Measurements from ENCODE around the gene CTDP1. TPM values are rescaled to one million over a fixed set of nuclear protein-coding genes. Genes with fewer than 3 reads are reported as not detected.

CTDP1 gene
- total RNA-seq, 1 experiment from 2014 or later, result 12.4 TPM

DNA sequence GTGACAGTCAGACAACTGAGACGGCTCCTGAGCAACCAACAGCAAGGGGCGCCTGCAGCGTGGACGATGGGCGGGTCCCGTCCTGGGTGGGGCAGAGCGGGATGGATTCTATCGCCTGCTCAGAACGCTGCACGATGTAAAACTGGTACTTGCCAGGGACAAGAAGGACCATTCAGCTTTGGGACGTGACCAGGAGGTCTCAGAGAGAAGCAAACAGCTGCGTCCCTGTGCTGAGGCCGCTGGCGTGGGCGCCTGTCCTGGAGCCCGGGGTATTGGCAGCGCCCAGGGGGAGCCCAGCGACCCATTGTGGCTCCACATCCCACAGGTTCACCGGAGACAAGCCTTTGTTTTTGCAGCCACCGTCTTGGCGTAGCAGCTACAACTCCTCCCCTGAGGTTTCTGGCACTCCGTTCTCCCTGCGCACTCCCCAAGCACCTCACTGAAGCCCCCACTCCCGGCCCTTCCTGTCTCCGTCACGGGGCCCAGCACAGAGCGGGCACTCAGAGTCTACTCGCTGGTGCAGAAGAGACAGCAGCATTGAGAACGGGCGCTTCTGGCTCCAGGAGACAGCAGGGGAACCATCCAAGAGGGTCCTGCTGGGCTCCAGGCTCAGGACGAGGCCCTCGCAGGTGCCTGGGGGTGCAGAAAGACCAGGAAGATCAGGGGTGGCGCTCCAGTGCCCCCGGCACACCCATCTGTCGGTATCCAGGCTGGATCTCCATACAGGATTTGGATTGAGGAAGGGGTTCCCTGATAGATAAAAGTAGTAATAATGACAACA lies 96.0 kb downstream of the CTDP1 start:
- DNase-seq (ENCODE audit: extremely low read depth, low read depth), result no peak

DNA sequence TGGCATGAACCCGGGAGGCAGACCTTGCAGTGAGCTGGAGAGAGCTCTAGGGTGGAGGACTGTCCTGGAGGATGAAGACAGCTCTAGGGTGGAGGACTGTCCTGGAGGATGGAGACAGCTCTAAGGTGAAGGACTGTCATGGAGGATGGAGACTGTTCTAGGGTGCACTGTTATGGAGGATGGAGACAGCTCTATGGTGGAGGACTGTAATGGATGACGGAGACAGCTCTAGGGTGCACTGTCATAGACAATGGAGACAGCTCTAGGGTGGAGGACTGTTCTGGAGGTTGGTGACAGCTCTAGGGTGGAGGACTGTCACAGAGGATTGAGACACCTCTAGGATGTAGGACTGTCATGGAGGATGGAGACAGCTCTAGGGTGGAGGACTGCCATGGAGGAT lies 97.1 kb downstream of the CTDP1 start:
- DNase-seq (ENCODE audit: extremely low read depth, low read depth), result no peak

DNA sequence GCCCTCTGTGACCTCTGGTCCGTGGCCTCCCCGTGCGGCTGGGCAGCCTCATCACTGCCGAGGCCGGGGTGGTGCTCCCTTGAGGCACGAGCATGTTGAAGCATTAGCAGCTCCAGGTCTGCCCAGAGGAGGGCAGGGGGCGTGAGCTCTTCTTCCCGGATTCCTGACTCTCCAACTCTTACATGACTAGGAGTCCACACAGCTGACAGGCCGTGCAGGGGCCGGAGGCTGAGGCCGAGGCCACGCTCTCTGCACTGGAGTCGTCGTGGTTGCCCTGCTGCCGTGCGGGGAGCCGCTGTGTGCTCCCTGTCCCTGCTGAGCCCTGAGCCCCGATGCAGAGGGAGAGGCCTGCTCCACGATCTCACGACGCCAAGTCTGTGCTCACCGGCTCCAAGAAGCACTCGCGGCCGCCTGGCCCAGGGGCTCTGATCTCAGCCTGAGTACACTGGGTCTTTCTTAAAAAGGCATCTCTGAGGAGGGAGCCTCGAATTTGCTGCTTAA lies 98.7 kb downstream of the CTDP1 start:
- DNase-seq (ENCODE audit: extremely low read depth, low read depth), result no peak

DNA sequence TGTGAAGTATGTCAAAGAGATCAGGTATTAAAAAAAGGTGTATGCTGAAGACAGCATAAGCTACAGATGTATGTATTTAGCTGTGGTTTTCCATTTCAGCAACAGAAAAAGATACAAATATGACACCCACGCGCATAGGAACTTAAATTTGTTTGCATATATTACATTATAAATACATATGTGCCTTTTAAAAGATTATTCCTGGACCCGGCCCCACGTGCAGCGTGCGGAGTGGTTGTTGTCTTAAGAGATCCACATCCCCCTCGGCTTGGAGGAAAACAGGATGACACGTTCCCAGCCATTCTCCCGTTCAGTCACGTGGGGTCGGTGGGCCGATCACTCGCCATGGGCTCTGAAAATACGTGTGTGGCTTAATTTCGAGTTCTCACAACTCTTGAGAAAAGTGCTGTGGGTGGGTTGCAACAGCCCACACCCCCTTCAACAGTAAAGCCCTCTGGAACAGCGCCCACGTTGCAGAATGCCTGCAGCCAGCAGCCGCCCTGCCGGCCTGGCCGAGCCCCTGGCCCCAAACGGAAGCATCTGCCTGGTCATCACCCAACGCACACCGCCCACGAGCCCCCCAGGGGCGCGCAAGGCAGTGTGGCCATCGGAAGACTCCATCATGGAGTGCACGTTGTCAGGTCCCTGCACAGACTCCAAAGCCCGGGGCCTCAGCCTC lies 99.6 kb downstream of the CTDP1 start:
- no peak for DNase-seq (ENCODE audit: extremely low read depth, low read depth)

DNA sequence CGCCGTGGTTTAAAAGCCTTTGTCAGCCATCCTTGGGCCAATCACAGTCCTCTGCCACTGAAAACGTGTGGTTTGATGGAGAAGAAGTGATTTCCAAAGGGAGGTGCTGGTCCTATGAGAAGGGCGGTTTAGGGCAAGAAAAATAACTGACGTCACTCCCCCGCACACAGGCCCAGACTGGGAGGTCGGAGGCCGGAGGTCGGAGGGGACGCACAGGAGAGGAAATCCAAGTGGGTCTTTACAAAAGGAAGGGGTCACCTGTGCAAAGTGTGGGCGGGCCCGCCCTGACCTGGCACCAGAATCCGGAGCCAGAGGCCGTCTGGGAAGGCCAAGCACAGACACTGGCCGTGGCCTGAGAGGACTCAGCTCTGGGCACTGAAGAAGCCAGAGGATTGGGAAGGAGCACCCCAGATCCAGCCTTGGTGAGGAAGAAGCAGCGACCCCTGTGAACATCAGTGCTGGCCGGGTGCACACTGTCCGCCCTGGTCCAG lies 100.1 kb downstream of the CTDP1 start:
- DNase-seq (ENCODE audit: extremely low read depth, low read depth), result no peak

DNA sequence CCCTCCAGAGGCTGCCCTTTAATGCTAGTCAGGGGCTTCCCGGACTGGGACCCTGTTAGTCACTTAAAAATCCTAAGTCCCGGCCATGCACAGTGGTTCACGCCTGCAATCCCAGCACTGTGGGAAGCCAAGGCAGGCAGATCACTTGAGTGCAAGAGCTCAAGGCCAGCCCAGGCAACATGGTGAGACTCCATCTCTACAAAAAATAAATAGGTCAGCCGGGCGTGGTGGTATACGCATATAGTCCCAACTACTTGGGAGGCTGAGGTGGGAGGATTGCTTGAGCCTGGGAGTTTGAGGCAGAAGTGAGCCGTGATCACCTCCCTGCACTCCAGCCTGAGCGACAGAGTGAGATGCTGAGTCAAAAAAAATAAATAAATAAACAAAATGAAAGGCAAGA lies 100.9 kb downstream of the CTDP1 start:
- DNase-seq (ENCODE audit: extremely low read depth, low read depth), result no peak

DNA sequence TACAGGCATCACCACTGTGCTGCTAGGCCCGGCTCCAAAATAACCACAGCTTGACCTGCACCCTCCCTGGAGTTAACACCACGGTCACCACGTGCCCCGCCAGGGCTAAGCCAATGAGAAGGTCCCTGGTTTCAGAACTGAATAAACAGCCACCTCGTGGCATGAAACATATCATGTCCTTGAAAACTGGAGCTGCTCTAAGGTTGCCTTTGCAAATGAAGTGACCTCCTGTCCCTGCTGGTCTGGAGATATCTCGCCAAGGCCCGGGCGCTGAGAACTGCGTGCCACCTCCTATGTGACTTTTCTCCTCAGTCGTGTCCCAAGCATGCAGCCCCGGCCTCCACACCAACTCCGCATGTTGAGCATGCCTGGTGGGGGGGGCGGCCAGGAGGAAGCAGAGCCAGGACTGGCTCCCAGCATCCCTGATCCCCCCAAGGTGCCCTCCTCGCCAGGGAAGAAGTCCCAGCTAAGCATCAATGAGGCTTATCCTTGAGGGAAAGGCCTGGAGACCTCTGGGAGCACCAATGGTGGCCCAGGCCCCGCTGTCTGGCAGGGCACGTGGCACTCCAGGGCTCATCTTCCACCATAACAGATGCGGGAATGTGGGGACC lies 101.8 kb downstream of the CTDP1 start:
- DNase-seq (ENCODE audit: extremely low read depth, low read depth), result no peak

DNA sequence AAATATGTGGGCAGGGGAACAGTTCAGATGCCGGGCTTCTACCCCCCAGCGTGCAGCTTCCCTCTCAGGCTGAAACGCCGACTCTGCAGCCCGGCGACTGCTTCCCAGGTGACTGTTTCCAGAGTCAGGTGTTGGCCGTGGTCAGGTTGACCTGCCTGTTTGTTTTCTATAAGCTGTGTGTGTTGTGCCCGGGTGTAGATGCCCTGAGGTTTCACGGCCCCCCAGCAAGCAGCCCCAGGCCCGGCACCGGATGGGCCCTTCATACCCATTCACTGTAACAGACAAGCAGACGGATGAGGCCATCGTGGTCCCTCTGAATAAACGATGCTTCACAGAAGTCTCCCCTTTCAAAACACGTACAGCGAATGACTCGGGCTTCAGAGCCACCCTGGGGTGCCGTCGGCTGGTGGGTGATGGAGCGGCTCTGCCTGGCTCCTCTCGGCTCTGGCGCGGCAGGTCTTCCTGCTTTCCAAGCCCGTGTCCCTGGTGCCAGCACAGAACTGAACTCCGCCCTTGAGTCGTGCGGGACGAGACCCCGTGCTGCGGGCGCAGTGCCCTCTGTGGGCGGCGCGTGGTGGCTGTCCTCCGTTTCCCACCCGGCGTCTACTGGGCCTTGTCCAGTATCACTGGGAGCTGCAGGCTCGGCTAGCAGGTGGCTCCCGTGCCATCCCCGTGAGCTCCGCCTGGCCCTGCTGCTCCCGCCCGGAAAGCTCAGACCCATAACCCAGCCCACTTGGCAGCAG lies 103.1 kb downstream of the CTDP1 start:
- DNase-seq (ENCODE audit: extremely low read depth, low read depth), result no peak

DNA sequence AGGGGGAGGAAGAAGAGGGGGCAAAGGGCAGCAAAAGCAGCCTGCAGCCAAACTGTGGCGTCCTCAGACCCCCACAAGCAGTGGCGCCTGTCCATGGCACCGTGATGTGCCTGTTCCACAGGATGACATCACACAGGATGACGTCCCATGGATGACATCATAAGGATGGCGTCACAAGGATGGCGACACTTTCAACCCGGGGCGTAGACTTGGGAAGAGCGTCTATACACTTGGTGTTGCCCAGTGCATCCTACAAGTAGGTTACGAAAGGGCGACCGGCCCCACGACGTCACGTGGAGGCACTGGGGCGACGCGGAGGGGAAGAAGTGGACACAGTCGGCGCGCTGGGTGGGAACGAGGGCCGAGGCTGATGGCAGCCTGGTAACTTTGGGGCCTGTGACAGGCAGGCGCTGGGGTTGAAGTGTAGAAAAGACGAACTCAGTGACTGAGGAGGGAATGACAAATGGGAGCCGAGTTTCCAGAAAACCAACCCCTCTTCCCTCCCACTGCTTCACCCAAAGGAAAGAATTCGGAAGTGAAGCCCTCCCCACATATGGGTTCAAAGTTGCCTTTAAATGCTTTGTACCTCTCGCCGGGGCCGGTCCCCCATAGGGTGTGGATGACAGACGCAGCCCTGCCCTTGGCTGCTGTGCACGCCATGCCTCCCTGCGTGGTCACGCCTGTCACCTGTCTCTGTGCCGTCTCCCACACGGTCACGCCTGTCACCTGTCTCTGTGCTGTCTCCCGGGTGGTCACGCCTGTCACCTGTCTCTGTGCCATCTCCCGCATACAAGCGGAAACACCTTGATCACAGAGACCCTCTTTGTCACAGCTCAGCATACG lies 104.7 kb downstream of the CTDP1 start:
- DNase-seq (ENCODE audit: extremely low read depth, low read depth), result no peak

DNA sequence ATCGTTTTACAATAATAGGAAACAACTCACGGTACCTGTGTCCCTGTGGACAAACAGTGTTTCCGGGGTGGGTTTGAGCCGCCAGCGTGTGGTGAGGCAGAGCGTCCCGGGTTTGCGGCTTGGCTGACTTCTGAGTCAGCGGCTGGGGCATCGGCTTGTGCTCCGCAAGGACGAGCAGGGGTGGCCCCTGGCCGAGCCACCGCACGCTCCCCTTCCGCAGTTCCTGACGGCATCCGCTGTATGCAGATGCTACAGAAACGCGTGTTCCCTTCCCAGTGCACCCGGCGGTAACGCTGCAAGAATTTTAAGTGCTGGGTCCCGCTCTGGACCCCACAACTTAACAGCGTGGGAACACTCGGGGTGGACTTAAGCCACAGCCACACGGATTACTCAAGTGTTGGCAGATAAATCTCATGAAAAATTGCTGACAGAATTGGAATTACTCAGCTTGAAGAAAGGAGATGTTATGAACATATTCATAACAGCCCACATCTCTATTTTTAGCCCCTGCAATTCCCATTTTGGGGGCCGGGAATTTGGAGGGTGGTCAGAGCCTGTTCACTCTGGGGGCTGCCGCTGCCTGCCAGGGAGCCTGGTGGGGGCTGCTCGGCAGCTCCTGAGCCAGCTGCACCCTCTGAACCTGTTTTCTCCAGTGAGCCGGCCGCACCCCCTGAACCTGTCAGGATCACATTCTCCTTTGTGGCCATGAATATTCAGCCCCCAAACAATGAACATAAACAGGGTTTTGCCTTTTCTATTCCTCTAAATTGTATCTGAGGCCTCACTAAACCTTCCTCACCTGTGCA lies 105.6 kb downstream of the CTDP1 start:
- no peak for DNase-seq (ENCODE audit: extremely low read depth, low read depth)

DNA sequence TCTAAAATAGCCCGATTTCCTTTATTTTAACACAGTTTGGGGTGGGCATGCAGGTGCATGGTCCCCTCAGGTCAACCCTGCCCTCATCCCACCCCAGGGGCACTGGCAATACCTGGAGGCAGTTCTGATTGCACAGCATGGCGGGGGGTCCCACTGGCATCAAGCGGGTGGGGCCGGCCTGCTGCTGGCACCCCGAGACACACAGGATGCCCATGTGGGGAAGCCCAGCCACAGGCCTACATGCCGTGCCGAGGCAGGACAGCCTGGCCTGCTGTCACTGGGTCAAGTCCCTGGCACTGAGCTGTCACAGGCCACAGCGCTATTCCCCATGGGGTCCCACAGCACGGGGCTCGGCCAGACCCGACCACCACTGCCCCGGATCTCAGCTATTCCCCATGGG lies 106.2 kb downstream of the CTDP1 start:
- DNase-seq (ENCODE audit: extremely low read depth, low read depth), result no peak

DNA sequence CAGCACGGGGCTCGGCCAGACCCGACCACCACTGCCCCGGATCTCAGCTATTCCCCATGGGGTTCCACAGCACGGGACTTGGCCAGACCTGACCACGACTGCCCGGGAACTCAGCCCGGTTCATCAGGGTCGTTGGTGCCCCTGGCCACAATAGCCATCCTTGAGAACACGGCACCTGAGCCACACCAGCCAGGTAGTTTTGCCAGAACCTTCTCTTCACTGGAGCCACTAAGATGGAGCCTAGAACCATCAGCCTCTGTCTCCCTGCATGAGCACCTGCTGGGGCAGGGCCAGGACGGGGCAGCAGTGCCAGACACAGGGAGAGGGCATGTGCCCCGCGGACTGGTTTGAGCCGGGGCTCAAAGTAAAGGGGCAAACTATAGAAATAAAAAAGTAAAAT lies 106.7 kb downstream of the CTDP1 start:
- DNase-seq (ENCODE audit: extremely low read depth, low read depth), result no peak

DNA sequence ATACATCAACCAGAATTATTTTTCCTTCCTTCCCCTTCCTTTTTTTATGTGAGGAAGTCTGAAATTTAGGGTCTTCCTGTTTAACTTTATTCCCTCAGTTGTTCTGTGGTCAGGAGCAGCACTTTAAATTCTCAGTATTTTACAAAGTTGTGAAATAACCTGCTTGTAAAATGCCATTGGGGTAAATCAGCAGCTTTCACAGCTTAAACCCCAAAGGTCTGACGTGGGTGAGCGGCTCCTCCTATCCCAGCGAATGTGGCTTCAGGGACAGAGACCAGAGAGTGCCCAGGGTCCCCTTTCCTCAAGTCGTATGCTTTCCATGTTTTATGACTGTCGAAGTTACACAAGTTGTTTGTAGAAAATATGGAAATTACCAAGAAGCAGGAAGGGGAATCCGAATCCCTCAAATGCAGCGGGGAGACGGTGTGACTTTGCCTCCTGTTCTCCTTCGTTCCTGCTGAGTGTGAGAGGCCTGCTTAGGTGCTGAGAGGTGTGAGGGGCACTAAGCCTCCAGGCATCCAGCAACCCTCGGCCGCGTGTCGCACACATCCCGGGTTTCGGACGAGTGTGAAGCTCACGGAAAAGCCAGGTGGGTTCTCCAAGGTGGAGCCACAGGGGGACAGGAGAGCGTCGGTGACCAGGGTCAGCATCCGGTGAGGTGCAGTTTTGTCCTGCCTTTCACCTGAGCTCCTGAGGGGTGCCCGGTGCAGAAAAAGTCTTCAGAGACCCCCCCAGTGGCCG lies 107.4 kb downstream of the CTDP1 start:
- DNase-seq (ENCODE audit: extremely low read depth, low read depth), result peak; percentile 42

DNA sequence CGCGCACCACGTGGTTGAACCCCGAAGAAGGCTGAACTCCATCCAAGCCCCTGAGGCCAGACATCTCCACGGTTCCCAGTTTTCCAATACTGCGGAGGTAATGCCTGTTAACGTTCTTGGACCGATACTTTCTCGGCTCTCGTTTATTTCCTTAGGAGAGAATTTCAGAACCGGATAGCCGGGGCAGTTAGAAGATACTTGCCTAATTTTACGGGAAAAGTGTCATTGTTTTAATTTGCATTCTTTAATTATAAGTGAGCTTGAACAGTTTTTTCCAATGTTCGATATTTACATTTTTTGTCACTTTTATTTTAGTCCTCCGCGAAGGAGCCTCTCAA lies 107.9 kb downstream of the CTDP1 start:
- no peak for DNase-seq (ENCODE audit: extremely low read depth, low read depth)

DNA sequence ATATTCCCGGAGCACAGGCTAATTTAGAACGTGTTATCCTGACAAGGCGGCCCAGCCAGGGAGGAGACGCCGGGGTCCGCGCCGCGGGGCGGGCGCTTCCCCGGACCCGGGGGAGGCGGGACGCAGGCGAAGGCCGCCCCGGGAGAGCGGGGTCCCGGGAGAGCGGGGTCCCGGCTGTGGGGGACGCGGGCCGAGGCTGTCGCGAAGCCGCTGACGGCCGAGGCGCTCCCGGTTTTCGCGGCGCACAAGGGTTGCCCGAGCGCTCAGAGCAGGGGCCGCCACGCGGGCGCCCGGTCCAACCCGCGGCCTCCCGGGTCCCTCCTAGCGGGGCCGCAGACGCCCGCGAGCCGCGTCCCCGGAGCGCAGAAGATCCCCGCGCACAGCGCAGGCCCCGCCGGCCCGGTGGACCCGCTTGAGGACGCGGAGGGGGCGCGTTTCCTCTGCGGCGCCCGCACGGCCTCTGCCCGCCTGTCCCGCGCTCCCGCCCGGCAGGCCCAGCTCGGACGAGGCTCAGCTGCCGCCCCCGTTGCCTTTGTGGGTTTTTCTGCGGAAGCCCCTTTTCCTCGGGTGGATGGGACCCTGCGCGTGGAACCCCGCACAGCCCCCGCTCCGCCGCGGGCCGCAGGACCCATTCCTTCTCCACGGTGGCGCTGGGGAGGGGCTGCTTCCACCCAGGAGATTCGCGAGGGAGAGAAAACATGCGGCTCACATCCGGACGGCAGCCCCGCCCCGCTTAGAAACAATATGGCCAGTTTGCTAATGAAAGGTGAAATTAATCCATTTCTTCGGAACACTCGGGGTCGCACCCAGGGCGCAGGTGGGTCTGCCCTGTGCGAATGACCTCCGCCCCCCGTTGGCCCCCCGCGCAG lies 108.5 kb downstream of the CTDP1 start:
- no peak for DNase-seq (ENCODE audit: extremely low read depth, low read depth)

DNA sequence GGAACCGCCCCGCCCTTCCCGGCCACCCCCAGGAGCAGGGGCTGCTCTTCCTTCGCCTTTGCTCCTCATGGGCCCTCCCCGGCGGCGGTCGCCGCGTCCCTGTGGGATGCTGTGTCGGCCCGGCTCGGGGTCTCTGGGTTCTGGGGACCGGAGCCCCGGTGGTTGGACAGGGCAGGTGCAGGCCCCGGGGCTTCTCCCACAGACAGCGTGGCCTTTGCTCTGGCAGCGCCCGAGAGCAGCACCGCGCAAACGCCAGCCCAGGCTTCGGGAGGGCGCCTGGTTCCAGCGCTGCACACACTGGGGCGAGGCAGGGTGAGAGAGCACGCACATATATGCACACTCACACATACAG lies 109.1 kb downstream of the CTDP1 start:
- DNase-seq (ENCODE audit: extremely low read depth, low read depth), result no peak

DNA sequence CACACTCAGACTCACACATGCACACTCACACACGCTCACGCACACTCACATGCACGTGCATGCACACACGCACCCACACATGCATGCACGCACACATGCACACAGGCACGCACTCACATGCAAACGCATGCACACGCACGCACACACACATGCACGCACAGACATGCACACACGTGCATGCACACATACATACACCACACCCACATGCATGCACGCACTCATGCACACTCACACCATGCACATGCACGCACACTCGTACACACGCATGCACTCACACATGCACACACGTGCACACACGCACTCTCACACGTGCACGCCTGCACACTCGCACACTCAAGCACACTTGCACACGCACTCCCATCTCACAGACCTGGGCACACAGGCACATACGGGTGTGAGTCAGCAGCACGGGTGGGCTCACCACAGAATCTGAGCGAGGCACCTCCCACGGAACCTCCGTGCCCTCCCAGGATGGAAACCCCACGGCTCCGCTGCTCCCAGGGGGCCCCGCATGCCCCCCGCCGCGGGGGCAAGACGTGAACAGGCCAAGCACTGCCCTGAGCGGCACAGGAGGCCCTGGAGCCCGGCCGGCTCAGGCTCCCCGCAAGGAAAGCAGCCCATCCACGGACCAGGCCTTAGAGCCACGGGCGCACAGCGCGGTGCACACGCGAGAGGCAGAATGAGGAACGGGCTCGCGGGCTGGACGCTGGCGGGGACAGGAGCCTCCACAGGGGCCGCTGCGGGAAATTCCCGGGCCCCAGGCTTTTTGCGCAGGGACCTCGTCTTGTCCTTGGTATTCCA lies 109.7 kb downstream of the CTDP1 start:
- no peak for DNase-seq (ENCODE audit: extremely low read depth, low read depth)

All from NCI-H460 (cell line).